K562 (cell line): ENCODE measurements around the gene TBC1D7. TPM values are rescaled to one million over a fixed set of nuclear protein-coding genes. Genes with fewer than 3 reads are reported as not detected.
A peak's percentile ranks its signal among the peaks of the same experiment; 100 is the strongest.

Source experiments
- ATF1 ChIP-seq, 2 experiments: fragments of 450-650 bp in 1 of 2; IDR thresholded peaks; 2 replicates each; pipeline ENCODE4 v1.6.1; 2016; ENCODE audit warnings: missing compliant biosample characterization in 1 of 2, missing genetic modification characterization in 1 of 2
- ATF7 ChIP-seq: fragments of 450-650 bp; IDR thresholded peaks from 2 replicates; pipeline ENCODE4 v1.7.1; 2014; ENCODE audit warnings: mild to moderate bottlenecking, moderate library complexity
- BRCA1 ChIP-seq, 2 experiments: fragments of 450-650 bp in 1 of 2; sonication (generic) in 1 of 2; formaldehyde crosslinking in 1 of 2; IDR thresholded peaks; 2 replicates each; pipeline versions ENCODE4 v1.5.0 to v1.6.1; 2017 to 2020; ENCODE audit warnings: mild to moderate bottlenecking in 1 of 2, missing genetic modification reagents in 1 of 2
- CEBPG ChIP-seq, 3 experiments: fragments of 200-800 bp in 1 of 3; sonication (Bioruptor generic) in 1 of 3; sonication (generic) in 1 of 3; formaldehyde crosslinking in 1 of 3; IDR thresholded peaks in 2 of 3; conservative IDR thresholded peaks in 1 of 3; 2 replicates each; pipeline versions ENCODE4 v1.6.1 to v1.8.0; 2016 to 2022; ENCODE audit warnings: missing compliant biosample characterization in 2 of 3, missing genetic modification characterization in 2 of 3, mild to moderate bottlenecking in 1 of 3, missing genetic modification reagents in 1 of 3
- FOXA3 ChIP-seq, 2 experiments: fragments of 450-650 bp in 1 of 2; sonication (generic) in 1 of 2; formaldehyde crosslinking; IDR thresholded peaks in 1 of 2; conservative IDR thresholded peaks in 1 of 2; 2 replicates each; pipeline versions ENCODE4 v1.4.0 to v1.8.0; 2020 to 2022; ENCODE audit warnings: mild to moderate bottlenecking in 2 of 2, missing genetic modification reagents in 1 of 2
- FOXP1 ChIP-seq: sonication (generic); formaldehyde crosslinking; IDR thresholded peaks from 2 replicates; pipeline ENCODE4 v1.8.0; 2022; ENCODE audit warnings: mild to moderate bottlenecking, missing genetic modification reagents
- HDAC6 ChIP-seq: IDR thresholded peaks from 2 replicates; pipeline ENCODE4 v1.6.1; 2012; ENCODE audit warnings: low read depth, mild to moderate bottlenecking, control low read depth, inconsistent platforms, low read length, moderate library complexity
- HDAC8 ChIP-seq: fragments of 450-650 bp; IDR thresholded peaks from 2 replicates; pipeline ENCODE4 v1.6.1; 2016; ENCODE audit warnings: mild to moderate bottlenecking, missing genetic modification characterization, moderate library complexity, missing compliant biosample characterization
- JUND ChIP-seq, 2 experiments: IDR thresholded peaks; 2 replicates in 1 of 2; 3 replicates in 1 of 2; pipeline ENCODE4 v1.6.1; 2011; ENCODE audit warnings: borderline replicate concordance in 2 of 2, low read depth in 2 of 2, low read length in 2 of 2, improper control_type of control experiment in 1 of 2, missing biosample characterization in 1 of 2, missing genetic modification characterization in 1 of 2, missing genetic modification reagents in 1 of 2
- MAZ ChIP-seq, 2 experiments: fragments of 450-650 bp in 1 of 2; sonication (generic) in 1 of 2; formaldehyde crosslinking; IDR thresholded peaks in 1 of 2; conservative IDR thresholded peaks in 1 of 2; 2 replicates each; pipeline versions ENCODE4 v1.4.0 to v1.5.0; 2020; ENCODE audit warnings: mild to moderate bottlenecking in 1 of 2, missing genetic modification reagents in 1 of 2
- MTA3 ChIP-seq: fragments of 450-650 bp; formaldehyde crosslinking; IDR thresholded peaks from 2 replicates; pipeline ENCODE4 v1.6.1; 2017; ENCODE audit warnings: mild to moderate bottlenecking, borderline replicate concordance
- NFRKB ChIP-seq: fragments of 450-650 bp; IDR thresholded peaks from 2 replicates; pipeline ENCODE4 v1.6.1; 2016; ENCODE audit warnings: low read depth
- OTX1 ChIP-seq: fragments of 450-650 bp; formaldehyde crosslinking; IDR thresholded peaks from 2 replicates; pipeline ENCODE4 v1.4.0; 2022; ENCODE audit warnings: mild to moderate bottlenecking
- PCBP1 ChIP-seq: fragments of 200-400 bp; formaldehyde crosslinking; IDR thresholded peaks from 2 replicates; pipeline ENCODE4 v1.6.1; 2018; ENCODE audit warnings: mild to moderate bottlenecking, low read depth, low read length; ENCODE audit not compliant: poor library complexity, severe bottlenecking
- TAL1 ChIP-seq: fragments of 450-650 bp; IDR thresholded peaks from 2 replicates; pipeline ENCODE4 v1.6.1; 2016; ENCODE audit warnings: mild to moderate bottlenecking
- THRAP3 ChIP-seq: fragments of 450-650 bp; IDR thresholded peaks from 2 replicates; pipeline ENCODE4 v1.6.1; 2016; ENCODE audit warnings: mild to moderate bottlenecking, inconsistent platforms, borderline replicate concordance
- ZFX ChIP-seq: sonication (generic); formaldehyde crosslinking; IDR thresholded peaks from 2 replicates; pipeline ENCODE4 v1.8.0; 2022; ENCODE audit warnings: mild to moderate bottlenecking, missing genetic modification reagents, moderate library complexity
- ZNF76 ChIP-seq: fragments of 250-450 bp; sonication (Bioruptor Pico); IDR thresholded peaks from 2 replicates; pipeline ENCODE4 v1.4.0; 2020; ENCODE audit warnings: mild to moderate bottlenecking, moderate library complexity, borderline replicate concordance
- polyA plus RNA-seq, 8 experiments: library from polyadenylated mRNA; depleted of rRNA in 4 of 8; stranded (reverse) in 5 of 8; unstranded in 3 of 8; fragments of >200 nt; fragmentation: Nextera tagmentation in 2 of 8; fragmentation: Illumina TruSeq in 1 of 8; extraction: Ambion mirVana in 2 of 8; extraction: Trizol in 1 of 8; gene quantifications; 2 replicates each; pipeline versions ENCODE4 v1.2.1 to v1.2.3, GENCODE V29; 2011 to 2014; ENCODE audit warnings: inconsistent platforms in 1 of 8, missing spikeins in 1 of 8
- total RNA-seq, 7 experiments: library from RNA; depleted of rRNA in 6 of 7; stranded (reverse); fragments of >200 nt in 6 of 7; fragmentation: Illumina TruSeq in 2 of 7; extraction: Trizol in 2 of 7; gene quantifications; 2 replicates each; pipeline versions ENCODE4 v1.2.1 to v1.2.3, GENCODE V29; 2011 to 2021; ENCODE audit warnings: low replicate concordance in 1 of 7
- TF ChIP-seq, protein P1 (sequence below): fragments of 450-650 bp; formaldehyde crosslinking; IDR thresholded peaks from 2 replicates; pipeline ENCODE4 v1.4.0; 2020; ENCODE audit warnings: mild to moderate bottlenecking, mixed read lengths
- TF ChIP-seq, protein P2 (sequence below): fragments of 200-800 bp; sonication (Bioruptor generic); IDR thresholded peaks from 2 replicates; pipeline ENCODE4 v1.6.1; 2017; ENCODE audit warnings: missing genetic modification characterization, missing compliant biosample characterization

The TBC1D7 gene
- total and polyA plus RNA-seq, 9 of the 15 experiments (the other 6 are each of a cell fraction or from before 2014, with no cell fraction given) = 49.4 to 107 (median 61.1) TPM

DNA sequence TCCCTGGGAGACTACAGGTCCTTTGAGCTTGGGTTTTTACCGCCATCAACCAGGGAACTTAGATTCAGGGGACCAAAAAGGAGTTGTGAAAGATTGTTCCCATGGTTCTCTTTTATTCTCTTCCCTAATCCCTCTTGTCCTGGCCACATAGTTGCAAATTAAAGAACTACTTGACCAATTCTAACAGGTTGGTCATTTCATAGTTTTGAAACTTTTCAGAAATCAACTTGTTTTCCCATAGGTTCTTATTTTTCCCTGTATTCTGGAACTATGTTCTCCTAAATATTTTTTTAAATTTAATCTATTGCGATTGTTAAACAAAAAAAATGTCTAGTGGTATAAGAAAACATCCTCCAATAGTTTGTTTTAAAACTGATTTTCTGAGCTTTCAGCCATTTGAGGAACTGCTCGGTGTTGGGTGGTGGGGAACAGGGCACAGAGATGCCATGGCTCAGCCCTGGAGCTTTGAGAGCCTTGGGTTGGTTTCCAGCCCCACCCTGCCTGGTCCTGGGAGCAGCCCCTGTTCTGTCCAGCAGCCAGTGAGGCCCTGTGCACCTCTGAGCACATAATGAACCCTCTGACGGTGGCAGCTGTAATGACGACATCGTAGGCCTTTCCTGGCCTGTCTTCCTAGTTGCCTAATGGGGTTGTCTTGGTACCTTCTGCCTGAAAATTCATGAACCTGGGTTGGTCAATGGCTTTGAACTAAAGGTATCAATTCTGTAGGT, 53.5 kb downstream of the TBC1D7 start (continued):
- TF ChIP-seq ATF7 = peak; percentile 56
- TF ChIP-seq NFRKB = peak; percentile 7; the same call in 1 of the 2 replicates
- TF ChIP-seq THRAP3 = no peak
- no peak for TF ChIP-seq FOXP1 (CRISPR knock-in tag)
- TF ChIP-seq ZFX (CRISPR knock-in tag) = peak; percentile 59
- TF ChIP-seq, protein P1, sequence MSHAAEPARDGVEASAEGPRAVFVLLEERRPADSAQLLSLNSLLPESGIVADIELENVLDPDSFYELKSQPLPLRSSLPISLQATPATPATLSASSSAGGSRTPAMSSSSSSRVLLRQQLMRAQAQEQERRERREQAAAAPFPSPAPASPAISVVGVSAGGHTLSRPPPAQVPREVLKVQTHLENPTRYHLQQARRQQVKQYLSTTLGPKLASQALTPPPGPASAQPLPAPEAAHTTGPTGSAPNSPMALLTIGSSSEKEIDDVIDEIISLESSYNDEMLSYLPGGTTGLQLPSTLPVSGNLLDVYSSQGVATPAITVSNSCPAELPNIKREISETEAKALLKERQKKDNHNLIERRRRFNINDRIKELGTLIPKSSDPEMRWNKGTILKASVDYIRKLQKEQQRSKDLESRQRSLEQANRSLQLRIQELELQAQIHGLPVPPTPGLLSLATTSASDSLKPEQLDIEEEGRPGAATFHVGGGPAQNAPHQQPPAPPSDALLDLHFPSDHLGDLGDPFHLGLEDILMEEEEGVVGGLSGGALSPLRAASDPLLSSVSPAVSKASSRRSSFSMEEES (CRISPR knock-in tag) = no peak
- no peak for TF ChIP-seq TAL1
- TF ChIP-seq ZNF76 (CRISPR knock-in tag) = 0 out of 2 replicates have a peak, but pooled peaks have one; percentile 33
- no peak for TF ChIP-seq JUND (IDR thresholded peaks at IDR 0.05; ENCODE audit: borderline replicate concordance, low read depth, low read length)
- peak; percentile 14; the same call in 1 of the 3 replicates for TF ChIP-seq JUND (tag; IDR thresholded peaks at IDR 0.05; ENCODE audit: borderline replicate concordance, low read depth, low read length)
- TF ChIP-seq PCBP1 = no peak
- TF ChIP-seq MAZ (CRISPR knock-in tag; conservative IDR thresholded peaks at IDR 0.05 in 1 of 2, IDR thresholded peaks at IDR 0.05 in 1 of 2) = peak in 1 of 2 experiments; percentile 28; a peak in 1 of 4 replicates
- TF ChIP-seq MTA3 = peak; percentile 38
- TF ChIP-seq ATF1 (CRISPR knock-in tag; IDR thresholded peaks at IDR 0.05) = no peak
- peak; percentile 61 for TF ChIP-seq ATF1 (tag; IDR thresholded peaks at IDR 0.05)
- TF ChIP-seq, protein P2, sequence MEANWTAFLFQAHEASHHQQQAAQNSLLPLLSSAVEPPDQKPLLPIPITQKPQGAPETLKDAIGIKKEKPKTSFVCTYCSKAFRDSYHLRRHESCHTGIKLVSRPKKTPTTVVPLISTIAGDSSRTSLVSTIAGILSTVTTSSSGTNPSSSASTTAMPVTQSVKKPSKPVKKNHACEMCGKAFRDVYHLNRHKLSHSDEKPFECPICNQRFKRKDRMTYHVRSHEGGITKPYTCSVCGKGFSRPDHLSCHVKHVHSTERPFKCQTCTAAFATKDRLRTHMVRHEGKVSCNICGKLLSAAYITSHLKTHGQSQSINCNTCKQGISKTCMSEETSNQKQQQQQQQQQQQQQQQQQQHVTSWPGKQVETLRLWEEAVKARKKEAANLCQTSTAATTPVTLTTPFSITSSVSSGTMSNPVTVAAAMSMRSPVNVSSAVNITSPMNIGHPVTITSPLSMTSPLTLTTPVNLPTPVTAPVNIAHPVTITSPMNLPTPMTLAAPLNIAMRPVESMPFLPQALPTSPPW (CRISPR knock-in tag) = no peak; the same call in 1 of the 2 replicates
- no peak for TF ChIP-seq OTX1 (CRISPR knock-in tag)
- 0 out of 2 replicates have a peak, but pooled peaks have one; percentile 50 for TF ChIP-seq CEBPG (CRISPR knock-in tag; IDR thresholded peaks at IDR 0.05)
- peak in 1 of 2 experiments; percentile 61; a peak in 2 of 4 replicates for TF ChIP-seq CEBPG (tag; conservative IDR thresholded peaks at IDR 0.05 in 1 of 2, IDR thresholded peaks at IDR 0.05 in 1 of 2)
- TF ChIP-seq HDAC6 = no peak
- TF ChIP-seq FOXA3 (CRISPR knock-in tag; conservative IDR thresholded peaks at IDR 0.05 in 1 of 2, IDR thresholded peaks at IDR 0.05 in 1 of 2) = peak in 1 of 2 experiments; percentile 46; a peak in 1 of 4 replicates
- peak; percentile 34; the same call in 1 of the 2 replicates for TF ChIP-seq HDAC8 (tag)
- no peak for TF ChIP-seq BRCA1 (IDR thresholded peaks at IDR 0.05)
- TF ChIP-seq BRCA1 (CRISPR knock-in tag; IDR thresholded peaks at IDR 0.05) = 0 out of 2 replicates have a peak, but pooled peaks have one; percentile 66
